Gastroesophageal sphincter (tissue), 4 donors: ENCODE measurements around the gene OR13C9. TPM values are rescaled to one million over a fixed set of nuclear protein-coding genes. Genes with fewer than 3 reads are reported as not detected.
"Not testable (repeated sequence)": the region's sequence is repeated elsewhere in the genome, so short reads cannot be mapped to it uniquely, and the experiment has no call there.

Source experiments
- ATAC-seq: fragments of 150-250 bp; one replicate; pipeline ENCODE4 v1.9.1; 2016; ENCODE audit warnings: mild to moderate bottlenecking, moderate library complexity
- H3K27ac ChIP-seq, 4 donors: fragments of 200-600 bp; sonication (generic) in 3 of 4; 1 replicate in 3 of 4; 2 replicates in 1 of 4; pipeline ENCODE4 v1.5.1; 2016 to 2019
- H3K27me3 ChIP-seq: fragments of 200-600 bp; sonication (generic); one replicate; pipeline ENCODE4 v1.5.1; 2019
- H3K36me3 ChIP-seq, 2 donors: fragments of 200-600 bp; sonication (generic); one replicate each; pipeline ENCODE4 v1.5.1; 2019; ENCODE audit warnings: control low read depth in 1 of 2
- H3K4me1 ChIP-seq, 3 donors: fragments of 200-600 bp; sonication (generic); 1 replicate in 2 of 3; 2 replicates in 1 of 3; pipeline ENCODE4 v1.5.1; 2016 to 2019; ENCODE audit warnings: control low read depth in 2 of 3
- H3K4me3 ChIP-seq, 2 donors: fragments of 200-600 bp; sonication (generic); one replicate each; pipeline ENCODE4 v1.5.1; 2019; ENCODE audit warnings: mild to moderate bottlenecking in 1 of 2, moderate library complexity in 1 of 2
- H3K9me3 ChIP-seq, 3 donors: fragments of 200-600 bp; sonication (generic); one replicate each; pipeline ENCODE4 v1.5.1; 2017 to 2019; ENCODE audit warnings: control low read depth in 2 of 3
- CTCF ChIP-seq, 4 experiments: fragments of 200-600 bp in 2 of 4; fragments of 450-650 bp in 2 of 4; sonication (generic) in 1 of 4; IDR thresholded peaks; one replicate each; pipeline ENCODE4 v1.5.1; 2017 to 2019; ENCODE audit warnings: antibody characterized with exemption in 4 of 4, mild to moderate bottlenecking in 2 of 4, moderate library complexity in 2 of 4
- EP300 ChIP-seq: sonication (generic); formaldehyde crosslinking; IDR thresholded peaks from one replicate; pipeline ENCODE4 v1.6.1; 2017; ENCODE audit warnings: antibody characterized with exemption, mild to moderate bottlenecking
- POLR2A ChIP-seq, 2 donors: fragments of 450-650 bp; IDR thresholded peaks; one replicate each; pipeline ENCODE4 v1.6.1; 2017; ENCODE audit warnings: antibody characterized with exemption in 2 of 2, mild to moderate bottlenecking in 2 of 2, moderate library complexity in 1 of 2
- POLR2AphosphoS5 ChIP-seq: sonication (generic); formaldehyde crosslinking; IDR thresholded peaks from one replicate; pipeline ENCODE4 v1.6.1; 2017; ENCODE audit warnings: antibody characterized with exemption
- WGBS, 2 donors: methylation state at CpG; one replicate each; pipeline ENCODE4 v1.1.5; 2018; ENCODE audit warnings: low coverage in 1 of 2; 5-methylcytosine and 5-hydroxymethylcytosine counted together
- total RNA-seq, 4 donors: library from RNA; depleted of rRNA; stranded (reverse); fragments of >200 nt; gene quantifications; one replicate each; pipeline ENCODE4 v1.1.0, GENCODE V29; 2016

Gene OR13C9
- total RNA-seq, result not detected

GRCh38 chr9:104618104-104618503 lies at the start of gene OR13C9:
TSS of gene OR13C9 (minus strand) at chr9:104618204. CDS start at chr9:104618204, 0 bp downstream.
- 45 to 69% methylated on average over 2 of the region's 2 CpGs for WGBS, 2 donors
- H3K9me3 ChIP-seq, result peaks cover 0 to 5% (median 0%) of the 10 kb centered on the region in 3 donors
- H3K36me3 ChIP-seq, result no peaks in the 10 kb centered on the region
- no peaks in the 10 kb centered on the region for H3K4me1 ChIP-seq
- TF ChIP-seq POLR2A (IDR thresholded peaks at IDR 0.05) (no peak), CTCF (IDR thresholded peaks at IDR 0.05) (no peak), EP300 (no peak), POLR2AphosphoS5 (no peak)
- no peaks in the 10 kb centered on the region for H3K27me3 ChIP-seq
- no peak within 1 kb of the TSS for H3K27ac ChIP-seq
- no peak within 1 kb of the TSS for H3K4me3 ChIP-seq
- ATAC-seq, result no peak

GRCh38 chr9:104658496-104659195 lies 40.6 kb upstream of the OR13C9 start:
- no peaks in the 10 kb centered on the region for H3K36me3 ChIP-seq
- WGBS, 2 donors, result 47 to 52% methylated on average over 2 of the region's 2 CpGs

DNA sequence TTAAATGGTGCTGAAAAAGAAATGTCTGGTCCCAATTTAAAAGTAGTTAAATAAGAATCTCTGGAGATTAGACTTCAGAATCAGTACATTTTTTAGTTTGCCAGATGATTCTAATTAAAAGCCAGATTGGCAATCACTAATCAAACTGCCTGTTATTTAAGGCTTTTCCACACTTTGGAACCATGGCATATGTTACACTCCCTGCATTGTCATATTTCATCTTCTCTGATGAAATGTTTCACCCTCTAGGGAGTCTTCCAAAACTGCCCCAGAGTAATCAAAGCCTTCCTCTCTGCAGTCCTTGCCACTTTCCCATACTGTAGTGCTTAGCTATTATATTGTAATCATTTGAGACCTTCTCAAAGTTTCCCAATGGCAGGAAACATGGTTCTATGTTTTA lies 17.5 kb upstream of the OR13C9 start:
- Histone ChIP-seq H3K27ac (no peak overlapping the region), H3K9me3 (peaks cover 0 to 41% (median 0%) of the 10 kb centered on the region in 3 donors), H3K36me3 (no peaks in the 10 kb centered on the region), H3K27me3 (no peaks in the 10 kb centered on the region), H3K4me3 (no peak overlapping the region), H3K4me1 (no peaks in the 10 kb centered on the region)
- TF ChIP-seq EP300 (no peak), CTCF (IDR thresholded peaks at IDR 0.05) (no peak), POLR2A (IDR thresholded peaks at IDR 0.05) (no peak), POLR2AphosphoS5 (no peak)
- no peak for ATAC-seq

More at GRCh38 chr9:104658496-104659195, 40.6 kb upstream of the OR13C9 start:
- no peaks in the 10 kb centered on the region for H3K4me1 ChIP-seq
- no peak overlapping the region for H3K4me3 ChIP-seq
- TF ChIP-seq EP300 (no peak), POLR2AphosphoS5 (no peak), CTCF (IDR thresholded peaks at IDR 0.05) (no peak), POLR2A (IDR thresholded peaks at IDR 0.05) (no peak)
- ATAC-seq, result no peak
- no peak overlapping the region for H3K27ac ChIP-seq
- no peaks in the 10 kb centered on the region for H3K27me3 ChIP-seq
- no peaks in the 10 kb centered on the region for H3K9me3 ChIP-seq

DNA sequence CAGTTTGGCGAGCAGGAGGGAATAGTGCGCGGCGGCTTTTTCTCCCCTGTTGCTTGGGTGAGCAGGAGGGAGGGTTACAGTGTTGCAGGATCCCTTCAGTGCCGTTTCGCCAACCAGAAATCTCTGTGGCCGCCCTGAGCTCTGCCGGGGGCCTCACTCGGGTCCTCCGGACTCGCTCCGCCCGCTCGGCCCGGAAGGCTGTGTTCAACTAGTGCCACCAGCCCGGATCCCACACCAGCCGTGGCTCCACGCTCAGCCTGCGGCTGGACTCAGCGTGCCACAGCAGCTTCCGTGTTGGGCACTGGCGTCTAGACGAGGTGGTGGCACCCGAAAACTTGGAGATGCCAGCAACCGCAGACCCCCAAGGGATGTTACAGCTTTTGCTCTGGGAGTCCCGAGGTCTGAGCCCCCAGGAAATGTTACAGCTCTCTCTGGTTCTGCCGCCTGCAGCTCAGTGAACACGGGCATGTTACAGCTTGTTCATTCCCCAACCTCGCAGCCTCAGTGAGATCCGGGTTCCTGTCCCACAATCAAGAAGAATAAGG lies 16.0 kb upstream of the OR13C9 start:
- H3K4me1 ChIP-seq, result no peaks in the 10 kb centered on the region
- H3K9me3 ChIP-seq, result peaks cover 0 to 33% (median 0%) of the 10 kb centered on the region in 3 donors
- ATAC-seq, result no peak
- WGBS, 2 donors, result 90 to 97% methylated on average over 6 to 7 of the region's 30 CpGs
- H3K27ac ChIP-seq, result no peak overlapping the region
- H3K27me3 ChIP-seq, result no peaks in the 10 kb centered on the region
- TF ChIP-seq CTCF (IDR thresholded peaks at IDR 0.05) (no peak), POLR2AphosphoS5 (no peak), POLR2A (IDR thresholded peaks at IDR 0.05) (no peak), EP300 (no peak)
- no peaks in the 10 kb centered on the region for H3K36me3 ChIP-seq
- no peak overlapping the region for H3K4me3 ChIP-seq

- not testable (repeated sequence) for H3K27ac ChIP-seq, H3K4me1 ChIP-seq, H3K4me3 ChIP-seq, H3K27me3 ChIP-seq, ATAC-seq, H3K9me3 ChIP-seq, H3K36me3 ChIP-seq
Observed at GRCh38 chr9:104625964-104626363, 8.0 kb upstream of the OR13C9 start.
